ENCODE results near the gene GRHL1.

Gene GRHL1

GRCh38 chr2:10041711-10042110 lies 90.2 kb downstream of the GRHL1 start:
- TF ChIP-seq CTCF (IDR thresholded peaks at IDR 0.05; ENCODE audit: unreplicated experiment in 3 of 3): no peak
- peak overlapping the region; percentile 89 to 96 (median 94) for H3K4me3 Mint-ChIP-seq
- H3K9me3 Mint-ChIP-seq: no peaks in the 10 kb centered on the region
- H3K4me1 Mint-ChIP-seq: peaks cover 24% of the 10 kb centered on the region
- peaks cover 7% of the 10 kb centered on the region for H3K27me3 Mint-ChIP-seq (ENCODE audit: low read depth)
- H3K27ac Mint-ChIP-seq: peak overlapping the region; percentile 99 to 100 (median 99)
- peaks cover 5% of the 10 kb centered on the region for H3K36me3 Mint-ChIP-seq (ENCODE audit: low read depth)

- peaks cover 7% of the 10 kb centered on the region for H3K27me3 Mint-ChIP-seq (ENCODE audit: low read depth)
Measured at GRCh38 chr2:10042301-10043161, 91.0 kb downstream of the GRHL1 start.

GRCh38 chr2:10043256-10043905 lies 91.9 kb downstream of the GRHL1 start, which contains the start of gene KLF11:
KLF11 (plus strand) TSS chr2:10043550; CDS start chr2:10043717, 167 bp downstream.
- TF ChIP-seq CTCF (IDR thresholded peaks at IDR 0.05; ENCODE audit: unreplicated experiment in 3 of 3): no peak
- H3K27ac Mint-ChIP-seq: peak within 1 kb of the TSS; percentile 99 to 100 (median 99)
- H3K9me3 Mint-ChIP-seq: no peaks in the 10 kb centered on the region
- peaks cover 4% of the 10 kb centered on the region for H3K27me3 Mint-ChIP-seq (ENCODE audit: low read depth)
- H3K36me3 Mint-ChIP-seq (ENCODE audit: low read depth): peaks cover 13% of the 10 kb centered on the region
- peaks cover 31% of the 10 kb centered on the region for H3K4me1 Mint-ChIP-seq
- H3K4me3 Mint-ChIP-seq: peak within 1 kb of the TSS; percentile 89 to 96 (median 94)

More at GRCh38 chr2:10042301-10043161, 91.0 kb downstream of the GRHL1 start:
- H3K36me3 Mint-ChIP-seq (ENCODE audit: low read depth): peaks cover 11% of the 10 kb centered on the region
- peak overlapping the region; percentile 89 to 96 (median 94) for H3K4me3 Mint-ChIP-seq
- H3K9me3 Mint-ChIP-seq: no peaks in the 10 kb centered on the region
- TF ChIP-seq CTCF (IDR thresholded peaks at IDR 0.05; ENCODE audit: unreplicated experiment in 3 of 3): no peak
- H3K27ac Mint-ChIP-seq: peak overlapping the region; percentile 99 to 100 (median 99)
- peaks cover 31% of the 10 kb centered on the region for H3K4me1 Mint-ChIP-seq

DNA sequence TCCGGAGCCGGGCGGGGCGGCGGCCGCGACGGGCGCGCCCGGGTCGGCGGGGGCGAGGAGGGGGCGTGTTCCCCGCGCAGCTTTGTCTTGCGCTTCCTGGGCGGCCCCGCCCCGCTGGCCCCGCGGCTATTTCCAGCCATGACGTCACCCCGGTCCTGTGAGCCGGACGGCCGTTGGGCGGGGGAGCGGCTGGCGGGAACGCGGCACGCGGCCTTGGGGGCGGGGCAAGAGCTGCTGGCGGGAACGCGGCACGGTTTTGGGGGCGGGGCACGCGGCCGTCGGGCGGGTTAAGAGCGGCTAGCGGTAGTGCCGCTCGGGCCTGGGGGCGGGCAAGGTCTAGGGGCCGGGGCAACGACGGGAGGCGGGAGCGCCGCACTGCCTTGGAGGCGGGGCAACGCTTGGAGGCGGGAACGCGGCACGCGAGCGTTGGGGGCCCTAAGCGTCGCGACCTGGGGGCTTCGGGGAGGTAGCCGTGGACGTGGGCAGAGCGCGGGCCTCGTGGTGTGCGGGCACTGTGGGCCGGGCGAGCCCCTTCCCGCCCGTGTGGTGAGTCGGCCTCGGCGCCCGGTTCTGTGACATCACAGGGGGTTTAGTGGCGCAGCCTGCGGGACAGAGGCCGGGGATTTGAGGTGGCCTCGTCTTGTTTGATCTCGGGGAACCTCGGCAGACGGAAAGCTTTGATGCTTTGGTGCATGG lies 92.6 kb downstream of the GRHL1 start:
- Mint-ChIP-seq H3K27me3 (ENCODE audit: low read depth) (peaks cover 4% of the 10 kb centered on the region), H3K9me3 (no peaks in the 10 kb centered on the region), H3K4me1 (peaks cover 36% of the 10 kb centered on the region), H3K36me3 (ENCODE audit: low read depth) (peaks cover 20% of the 10 kb centered on the region), H3K4me3 (peak overlapping the region; percentile 81 to 90 (median 82)), H3K27ac (peak overlapping the region; percentile 81 to 91 (median 85))
- TF ChIP-seq CTCF (IDR thresholded peaks at IDR 0.05; ENCODE audit: unreplicated experiment in 3 of 3): no peak

DNA sequence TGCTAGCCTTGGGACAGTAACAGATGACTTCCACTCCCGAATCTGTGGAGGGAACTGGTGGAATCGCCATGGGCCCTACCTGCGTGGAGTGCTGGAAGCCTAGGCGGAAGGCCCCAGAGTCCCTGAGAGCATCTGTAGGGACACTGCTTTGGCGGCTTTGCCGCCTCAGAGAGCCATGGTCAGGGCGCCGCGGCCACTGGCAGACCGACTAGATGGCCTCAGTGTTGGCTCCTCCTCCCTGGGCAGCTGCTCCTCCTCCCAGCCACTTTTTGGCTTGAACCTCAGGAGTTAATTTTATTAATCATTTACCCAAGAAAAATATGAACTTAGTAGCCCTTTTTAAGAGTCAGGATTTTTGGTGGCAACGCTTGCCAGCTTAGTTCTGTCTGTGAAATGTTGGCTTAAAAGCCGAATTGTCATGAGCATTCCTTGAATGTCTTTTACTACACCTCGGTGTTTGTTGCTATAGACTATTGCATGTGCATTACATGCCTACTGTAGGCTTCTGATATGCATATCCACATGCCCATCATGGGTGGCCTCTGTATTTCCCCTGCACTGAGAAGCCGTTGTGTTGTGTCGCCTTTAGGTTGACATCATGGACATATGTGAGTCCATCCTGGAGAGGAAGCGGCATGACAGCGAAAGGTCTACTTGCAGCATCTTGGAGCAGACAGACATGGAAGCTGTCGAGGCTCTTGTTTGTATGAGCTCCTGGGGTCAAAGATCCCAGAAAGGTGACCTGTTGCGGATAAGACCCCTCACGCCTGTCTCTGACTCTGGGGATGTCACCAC lies 94.3 kb downstream of the GRHL1 start:
- H3K9me3 Mint-ChIP-seq: no peaks in the 10 kb centered on the region
- H3K4me3 Mint-ChIP-seq: peak overlapping the region; percentile 64 to 82 (median 81)
- peak overlapping the region; percentile 6 to 50 (median 33) for H3K27ac Mint-ChIP-seq
- H3K4me1 Mint-ChIP-seq: peaks cover 39% of the 10 kb centered on the region
- peaks cover 27% of the 10 kb centered on the region for H3K36me3 Mint-ChIP-seq (ENCODE audit: low read depth)
- TF ChIP-seq CTCF (IDR thresholded peaks at IDR 0.05; ENCODE audit: unreplicated experiment in 3 of 3): no peak
- H3K27me3 Mint-ChIP-seq (ENCODE audit: low read depth): peaks cover 4% of the 10 kb centered on the region
